Retinal pigment epithelial cell (primary cell): ENCODE results near the gene C4orf51.

Experiments
- DNase-seq: peaks from one replicate; pipeline ENCODE4 v3.0.0-alpha.2; 2010; ENCODE audit warnings: low read depth
- H3K4me3 ChIP-seq: 2 replicates; pipeline ENCODE4 v1.5.1; 2011; ENCODE audit warnings: mild to moderate bottlenecking, low read length, control low read depth, moderate library complexity
- CTCF ChIP-seq: conservative IDR thresholded peaks from 2 replicates; pipeline ENCODE4 v1.5.1; 2011; ENCODE audit warnings: low read depth, low read length, control low read depth, inconsistent platforms

The C4orf51 gene

GRCh38 chr4:145732895-145733880, 53.2 kb downstream of the C4orf51 start:
- TF ChIP-seq CTCF, result no peak
- H3K4me3 ChIP-seq, result peak overlapping the region; percentile 51
- DNase-seq, result peak; percentile 76

GRCh38 chr4:145734031-145734430, 54.1 kb downstream of the C4orf51 start:
- no peak for DNase-seq
- no peak overlapping the region for H3K4me3 ChIP-seq

GRCh38 chr4:145734576-145735346, 54.8 kb downstream of the C4orf51 start:
- peak; percentile 94 for DNase-seq
- TF ChIP-seq CTCF, result no peak
- H3K4me3 ChIP-seq, result peak overlapping the region; percentile 5

More at GRCh38 chr4:145734031-145734430, 54.1 kb downstream of the C4orf51 start:
- TF ChIP-seq CTCF, result no peak

- DNase-seq, result peak; percentile 77
- no peak for TF ChIP-seq CTCF
- no peak overlapping the region for H3K4me3 ChIP-seq
Measured at GRCh38 chr4:145735347-145735675, 55.4 kb downstream of the C4orf51 start.

- no peak for TF ChIP-seq CTCF
- DNase-seq, result no peak
- H3K4me3 ChIP-seq, result no peak overlapping the region
Measured at GRCh38 chr4:145735827-145736226, 55.9 kb downstream of the C4orf51 start.

GRCh38 chr4:145736241-145736831, 56.4 kb downstream of the C4orf51 start:
- no peak for TF ChIP-seq CTCF
- H3K4me3 ChIP-seq, result no peak overlapping the region
- no peak for DNase-seq
